T1000 (cell line): ENCODE data around the gene NAV3.

ENCODE experiments used
- DNase-seq: peaks from one replicate; lab custom pipeline; 2025; ENCODE audit warnings: mixed read lengths; lab: John Stamatoyannopoulos, UW

The NAV3 gene

GRCh38 chr12:77830583-77831351 lies at the start of gene NAV3:
Gene NAV3 (plus strand): TSS chr12:77830894. CDS start chr12:77831462, 568 bp downstream.
- no peak for DNase-seq

- DNase-seq = no peak
Observed at GRCh38 chr12:77782034-77782433, 48.7 kb upstream of the NAV3 start.

- DNase-seq = no peak
Observed at GRCh38 chr12:77782766-77783165, 47.9 kb upstream of the NAV3 start.

- no peak for DNase-seq
Observed at GRCh38 chr12:77785211-77785610, 45.5 kb upstream of the NAV3 start.

GRCh38 chr12:77786675-77787074 lies 44.0 kb upstream of the NAV3 start:
- no peak for DNase-seq

- DNase-seq = no peak
Observed at GRCh38 chr12:77788231-77789168, 42.2 kb upstream of the NAV3 start.

GRCh38 chr12:77795699-77796098 lies 35.0 kb upstream of the NAV3 start:
- no peak for DNase-seq

GRCh38 chr12:77796775-77797174 lies 33.9 kb upstream of the NAV3 start:
- DNase-seq = no peak

GRCh38 chr12:77800501-77800900 lies 30.2 kb upstream of the NAV3 start:
- DNase-seq = no peak

- no peak for DNase-seq
Observed at GRCh38 chr12:77808534-77808933, 22.2 kb upstream of the NAV3 start.

- no peak for DNase-seq
Observed at GRCh38 chr12:77813558-77813957, 17.1 kb upstream of the NAV3 start.

GRCh38 chr12:77814386-77814785 lies 16.3 kb upstream of the NAV3 start:
- DNase-seq = no peak

- no peak for DNase-seq
Observed at GRCh38 chr12:77816196-77816595, 14.5 kb upstream of the NAV3 start.

GRCh38 chr12:77817276-77817675 lies 13.4 kb upstream of the NAV3 start:
- DNase-seq = no peak

GRCh38 chr12:77818351-77818750 lies 12.3 kb upstream of the NAV3 start:
- DNase-seq = no peak

- DNase-seq = no peak
Observed at GRCh38 chr12:77821699-77822203, 8.9 kb upstream of the NAV3 start.

GRCh38 chr12:77833329-77833728 lies 2.6 kb downstream of the NAV3 start:
- DNase-seq = no peak

GRCh38 chr12:77834618-77835017 lies 3.9 kb downstream of the NAV3 start:
- no peak for DNase-seq

GRCh38 chr12:77835969-77836368 lies 5.3 kb downstream of the NAV3 start:
- DNase-seq = no peak

- DNase-seq = no peak
Observed at GRCh38 chr12:77837876-77838291, 7.2 kb downstream of the NAV3 start.

GRCh38 chr12:77841521-77841920 lies 10.8 kb downstream of the NAV3 start:
- no peak for DNase-seq

- no peak for DNase-seq
Observed at GRCh38 chr12:77842430-77842829, 11.7 kb downstream of the NAV3 start.

GRCh38 chr12:77845831-77846230 lies 15.1 kb downstream of the NAV3 start:
- DNase-seq = no peak
